A549 (cell line): ENCODE measurements around the gene EPHB6.

Source experiments
- JUN ChIP-seq, 2 experiments: fragments of >200 bp; sonication (Bioruptor Twin); formaldehyde crosslinking; IDR thresholded peaks; 2 replicates in 1 of 2; 3 replicates in 1 of 2; pipeline ENCODE4 v1.6.1; 2016 to 2017
- SREBF2 ChIP-seq: fragments of 450-650 bp; IDR thresholded peaks from 2 replicates; pipeline ENCODE4 v1.6.1; 2014; ENCODE audit warnings: mild to moderate bottlenecking, moderate library complexity
- ZSCAN20 ChIP-seq: fragments of 250-450 bp; sonication (Bioruptor Pico); IDR thresholded peaks from 2 replicates; pipeline ENCODE4 v1.8.0; 2022; ENCODE audit warnings: mild to moderate bottlenecking, moderate library complexity
- TF ChIP-seq, protein P1 (sequence below): fragments of >200 bp; sonication (Bioruptor Twin); formaldehyde crosslinking; IDR thresholded peaks from 3 replicates; pipeline ENCODE4 v1.5.1; 2016

DNA sequence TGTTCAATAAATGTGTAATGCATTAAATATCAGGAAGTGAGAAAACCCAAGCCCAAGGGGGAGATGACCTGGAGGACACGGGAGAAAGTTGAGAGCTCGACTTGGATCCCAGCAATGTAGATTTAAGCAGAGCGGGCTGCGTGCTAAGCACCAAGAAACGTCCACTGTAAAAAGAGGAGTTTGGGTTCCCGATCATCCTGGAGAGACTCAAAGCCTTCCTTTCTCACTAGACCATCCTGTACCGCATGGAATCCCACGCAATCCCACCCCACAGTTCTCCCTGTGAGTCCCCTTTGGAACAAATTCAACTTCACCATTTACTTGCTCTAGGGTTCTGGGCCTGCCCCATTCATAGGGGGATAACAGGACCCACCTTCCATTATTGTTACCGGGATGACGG is 28.3 kb downstream of the EPHB6 start:
- TF ChIP-seq JUN (IDR thresholded peaks at IDR 0.05): no peak
- TF ChIP-seq SREBF2: no peak
- TF ChIP-seq ZSCAN20 (CRISPR knock-in tag): no peak
- TF ChIP-seq, protein P1, sequence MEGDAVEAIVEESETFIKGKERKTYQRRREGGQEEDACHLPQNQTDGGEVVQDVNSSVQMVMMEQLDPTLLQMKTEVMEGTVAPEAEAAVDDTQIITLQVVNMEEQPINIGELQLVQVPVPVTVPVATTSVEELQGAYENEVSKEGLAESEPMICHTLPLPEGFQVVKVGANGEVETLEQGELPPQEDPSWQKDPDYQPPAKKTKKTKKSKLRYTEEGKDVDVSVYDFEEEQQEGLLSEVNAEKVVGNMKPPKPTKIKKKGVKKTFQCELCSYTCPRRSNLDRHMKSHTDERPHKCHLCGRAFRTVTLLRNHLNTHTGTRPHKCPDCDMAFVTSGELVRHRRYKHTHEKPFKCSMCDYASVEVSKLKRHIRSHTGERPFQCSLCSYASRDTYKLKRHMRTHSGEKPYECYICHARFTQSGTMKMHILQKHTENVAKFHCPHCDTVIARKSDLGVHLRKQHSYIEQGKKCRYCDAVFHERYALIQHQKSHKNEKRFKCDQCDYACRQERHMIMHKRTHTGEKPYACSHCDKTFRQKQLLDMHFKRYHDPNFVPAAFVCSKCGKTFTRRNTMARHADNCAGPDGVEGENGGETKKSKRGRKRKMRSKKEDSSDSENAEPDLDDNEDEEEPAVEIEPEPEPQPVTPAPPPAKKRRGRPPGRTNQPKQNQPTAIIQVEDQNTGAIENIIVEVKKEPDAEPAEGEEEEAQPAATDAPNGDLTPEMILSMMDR: no peak
